ENCODE data around the gene PJVK. TPM values are rescaled to one million over a fixed set of nuclear protein-coding genes. Genes with fewer than 3 reads are reported as not detected.

PJVK gene
- total and polyA plus RNA-seq, 9 of the 15 experiments (the other 6 are each of a cell fraction or from before 2014, with no cell fraction given): 0.11 to 1.5 (median 0.73) TPM

- TF ChIP-seq ARID1B (IDR thresholded peaks at IDR 0.05) (peak; percentile 71), EWSR1 (IDR thresholded peaks at IDR 0.05; ENCODE audit: borderline replicate concordance, low read depth, partially characterized antibody) (no peak), RBFOX2 (IDR thresholded peaks at IDR 0.05; ENCODE audit: low read depth, low read length) (no peak), SMARCE1 (IDR thresholded peaks at IDR 0.05) (peak; percentile 38; the same call in 1 of the 2 replicates), ATF3 (IDR thresholded peaks at IDR 0.05) (peak; percentile 78), ATF3 (CRISPR knock-in tag; conservative IDR thresholded peaks at IDR 0.05) (no peak), ZNF41 (CRISPR knock-in tag; conservative IDR thresholded peaks at IDR 0.05) (0 out of 2 replicates have a peak, but pooled peaks have one; percentile 10), MGA (IDR thresholded peaks at IDR 0.05) (peak; percentile 15; the same call in 1 of the 2 replicates), ATF2 (CRISPR knock-in tag; IDR thresholded peaks at IDR 0.05) (no peak), TFE3 (CRISPR knock-in tag; IDR thresholded peaks at IDR 0.05) (no peak), TCF15 (CRISPR knock-in tag; IDR thresholded peaks at IDR 0.05) (no peak), ZNF785 (CRISPR knock-in tag; IDR thresholded peaks at IDR 0.05) (no peak), ZNF253 (CRISPR knock-in tag; conservative IDR thresholded peaks at IDR 0.05) (no peak)
Measured at GRCh38 chr2:178491612-178492011, 40.4 kb downstream of the PJVK start (continued).

Data from K562 (cell line).